Right cardiac atrium (tissue), 5 donors: ENCODE measurements around the gene BPIFB1. TPM values are rescaled to one million over a fixed set of nuclear protein-coding genes. Genes with fewer than 3 reads are reported as not detected.

ENCODE experiments used
- ATAC-seq, 2 donors: fragments of 200-7000 bp; cut with Tn5 transposase; one replicate each; pipeline versions ENCODE4 v1.8.0 to v1.9.1; 2020; ENCODE audit warnings: moderate library complexity in 2 of 2, mild to moderate bottlenecking in 1 of 2
- DNase-seq, 3 donors: peaks; one replicate each; pipeline ENCODE4 v3.0.0-alpha.2; 2020
- H3K27ac ChIP-seq: one replicate; pipeline ENCODE4 v1.5.1; 2013; ENCODE audit warnings: mild to moderate bottlenecking, low read length, control low read depth, moderate library complexity
- H3K27me3 ChIP-seq: one replicate; pipeline ENCODE4 v1.6.1; 2013; ENCODE audit not compliant: control insufficient read depth, insufficient read depth
- H3K4me1 ChIP-seq: one replicate; pipeline ENCODE4 v1.6.1; 2013; ENCODE audit warnings: low read length; ENCODE audit not compliant: control insufficient read depth, insufficient read depth
- H3K4me3 ChIP-seq: one replicate; pipeline ENCODE4 v1.5.1; 2013; ENCODE audit warnings: low read length, control low read depth
- H3K9me3 ChIP-seq: one replicate; pipeline ENCODE4 v1.6.1; 2013; ENCODE audit warnings: low read length; ENCODE audit not compliant: control insufficient read depth
- WGBS: extraction: QIAGEN DNeasy Blood & Tissue Kit; methylation state at CpG from one replicate; pipeline ENCODE4 v1.1.7; 2013; 5-methylcytosine and 5-hydroxymethylcytosine counted together
- intact Hi-C, 4 donors: fragments of 100-400 bp; cut with DNase I; formaldehyde crosslinking; loops; one replicate each; pipeline versions ENCODE4 v1.11.0 to v1.14.0; 2022 to 2023
- polyA plus RNA-seq: library from polyadenylated mRNA; stranded (reverse); fragments of 200-250 nt; gene quantifications from one replicate; pipeline ENCODE4 v1.2.3, GENCODE V29; 2013
- total RNA-seq, 4 donors: library from RNA; stranded (reverse); fragmentation: NEBNext Ultra II Directional; extraction: Animal tissue kit (Norgen Biotek cat#: 25700); gene quantifications; one replicate each; pipeline ENCODE4 v1.2.1, GENCODE V29; 2021
- donor health status: healthy with polysubstance abuse.
- donor health status: DM: no; HTN: yes; CAD: no.
- donor health status: DM: no; HTN: no; CAD: no.
- donor health status: DM: no; HTN: yes; CAD: no; lungs with severe emphysema.
- donor health status: DM: yes; HTN: yes; CAD: no.

BPIFB1 gene
- total and polyA plus RNA-seq, 5 donors = not detected

DNA sequence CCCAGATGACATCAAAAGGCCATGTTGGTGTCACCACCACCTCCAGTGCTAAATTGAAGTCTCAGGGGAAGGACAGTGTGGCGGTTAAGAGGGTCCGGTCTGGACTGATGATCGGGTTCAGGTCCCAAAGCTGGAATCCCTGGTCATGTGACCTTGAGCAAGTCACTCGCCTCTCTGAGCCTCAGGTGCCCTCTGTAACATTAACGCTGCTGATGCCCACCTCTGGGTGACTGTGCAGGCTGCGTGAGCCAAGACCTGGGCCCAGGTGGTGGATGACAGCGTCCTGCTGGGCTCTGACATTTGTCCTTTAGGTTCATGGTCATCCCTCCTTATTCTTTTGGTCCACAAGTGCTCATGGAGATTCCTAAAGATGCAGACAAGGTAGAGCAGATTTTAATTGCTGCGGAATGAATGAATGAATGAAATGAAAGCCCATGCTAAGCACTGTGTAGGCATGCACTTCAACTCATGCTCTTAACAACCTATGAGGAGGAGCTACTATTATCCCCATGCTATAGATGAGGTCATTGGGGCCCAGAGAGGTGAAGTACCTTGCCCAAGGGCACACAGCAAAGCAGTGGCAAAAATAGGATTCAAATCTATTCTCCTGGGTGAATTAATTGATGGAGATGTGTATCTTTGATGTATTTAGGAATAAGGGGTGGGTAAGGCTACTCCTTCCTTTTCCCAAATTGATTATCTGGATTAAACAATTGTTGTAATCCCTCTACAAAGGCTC lies 649 bp upstream of the BPIFB1 start:
- intact Hi-C loops = no loop called here
- no peak for ATAC-seq
- H3K9me3 ChIP-seq = no peaks in the 10 kb centered on the region
- 87% methylated on average over 8 of the region's 8 CpGs for WGBS
- H3K27ac ChIP-seq = no peak overlapping the region
- H3K4me3 ChIP-seq = no peak overlapping the region
- no peaks in the 10 kb centered on the region for H3K4me1 ChIP-seq
- no peaks in the 10 kb centered on the region for H3K27me3 ChIP-seq
- DNase-seq = no peak

DNA sequence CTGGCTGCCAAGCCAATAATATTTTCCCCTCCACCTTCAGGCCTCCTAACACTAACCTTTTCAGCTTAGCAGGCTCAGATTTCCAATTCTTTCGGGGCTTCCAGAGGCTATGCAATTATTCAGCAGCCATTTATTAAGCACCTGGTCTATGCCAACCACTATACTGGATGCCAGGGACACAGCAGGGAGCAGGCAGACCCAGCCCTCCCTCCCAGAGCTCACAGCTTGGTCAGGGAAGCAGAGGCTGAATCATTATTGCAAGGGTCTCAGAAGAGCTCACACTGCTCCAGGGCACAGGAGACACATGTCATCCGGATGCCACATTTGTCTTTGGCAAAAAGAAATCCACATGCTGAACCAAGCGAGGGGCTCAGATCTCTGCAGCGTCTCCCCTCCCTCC lies 1.3 kb downstream of the BPIFB1 start:
- WGBS = 80% methylated on average over 4 of the region's 4 CpGs
- Histone ChIP-seq H3K27ac (no peak overlapping the region), H3K27me3 (no peaks in the 10 kb centered on the region), H3K4me1 (no peaks in the 10 kb centered on the region), H3K4me3 (no peak overlapping the region), H3K9me3 (no peaks in the 10 kb centered on the region)
- intact Hi-C loops = no loop called here
- DNase-seq = no peak
- ATAC-seq = no peak

DNA sequence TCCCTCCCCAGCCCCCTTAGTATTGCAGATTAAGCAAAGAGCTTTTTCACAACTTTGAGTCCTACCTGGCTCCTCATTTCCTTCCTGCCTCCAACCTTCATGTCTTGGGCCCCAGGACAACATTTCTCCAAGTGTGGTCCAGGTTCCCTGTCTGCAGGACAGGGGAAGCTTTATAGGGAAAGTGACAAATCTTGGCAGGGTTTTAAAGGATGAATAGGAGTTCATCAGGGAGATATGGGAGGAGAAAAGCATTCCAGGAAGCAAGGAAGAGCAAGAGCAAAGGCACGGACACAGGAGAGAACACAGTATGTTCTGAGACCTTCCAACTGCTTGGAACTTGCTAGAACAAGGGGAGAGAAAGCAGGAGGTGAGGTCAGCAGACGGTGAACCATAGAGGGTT lies 1.9 kb downstream of the BPIFB1 start:
- Histone ChIP-seq H3K27me3 (no peaks in the 10 kb centered on the region), H3K4me3 (no peak overlapping the region), H3K9me3 (no peaks in the 10 kb centered on the region), H3K27ac (no peak overlapping the region), H3K4me1 (no peaks in the 10 kb centered on the region)
- intact Hi-C loops = no loop called here
- ATAC-seq (no peak), DNase-seq (no peak)
- 65% methylated on average over 2 of the region's 2 CpGs for WGBS

DNA sequence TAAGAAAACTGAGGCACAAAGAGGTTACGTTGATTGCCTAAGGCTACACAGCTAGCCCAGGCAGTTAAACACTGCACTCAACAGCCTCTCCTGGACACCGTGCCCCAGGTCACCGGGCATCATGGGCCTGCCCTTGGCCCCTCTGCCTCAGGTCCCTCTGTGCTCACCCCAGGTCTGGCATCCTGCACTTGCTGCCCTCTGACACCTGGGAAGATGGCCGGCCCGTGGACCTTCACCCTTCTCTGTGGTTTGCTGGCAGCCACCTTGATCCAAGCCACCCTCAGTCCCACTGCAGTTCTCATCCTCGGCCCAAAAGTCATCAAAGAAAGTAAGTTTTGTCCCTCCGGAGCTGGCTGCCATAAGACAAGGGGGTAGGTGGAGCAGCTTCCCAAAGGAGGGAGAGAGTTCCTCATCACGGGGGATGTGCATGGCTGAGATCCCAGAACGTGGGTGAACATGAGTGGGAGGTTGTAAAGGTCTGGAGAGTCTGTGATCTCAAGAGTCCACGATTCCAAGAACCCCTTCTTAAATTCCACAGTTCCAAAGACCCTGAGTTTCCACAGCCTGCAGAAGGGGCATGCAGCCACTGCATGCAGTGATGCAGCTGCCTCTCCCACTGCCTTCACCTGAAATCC lies 3.0 kb downstream of the BPIFB1 start:
- 66% methylated on average over 10 of the region's 10 CpGs for WGBS
- no peak overlapping the region for H3K27ac ChIP-seq
- no peak overlapping the region for H3K4me3 ChIP-seq
- no peaks in the 10 kb centered on the region for H3K27me3 ChIP-seq
- H3K4me1 ChIP-seq = no peaks in the 10 kb centered on the region
- intact Hi-C loops = no loop called here
- no peaks in the 10 kb centered on the region for H3K9me3 ChIP-seq
- DNase-seq (no peak), ATAC-seq (no peak)

DNA sequence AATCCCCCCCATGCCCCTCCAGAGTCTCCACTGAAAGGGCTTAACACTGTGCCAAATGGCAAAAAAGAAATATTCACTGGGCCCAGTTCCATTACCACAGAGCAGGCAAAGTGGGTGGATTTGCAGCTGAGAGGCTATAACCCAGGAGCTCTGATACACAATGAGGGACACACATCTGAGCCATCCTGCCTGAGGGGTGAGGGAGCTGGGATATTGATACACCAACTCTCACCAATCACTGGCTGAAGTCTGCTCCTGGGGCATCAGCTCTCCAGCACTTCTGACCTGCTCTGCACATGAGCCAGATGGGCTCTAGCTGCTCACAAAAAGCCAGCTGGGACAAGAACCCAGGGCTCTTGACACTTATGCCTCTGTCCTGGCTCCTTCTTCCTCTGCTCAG lies 4.9 kb downstream of the BPIFB1 start:
- Histone ChIP-seq H3K4me3 (no peak overlapping the region), H3K9me3 (no peaks in the 10 kb centered on the region), H3K27me3 (no peaks in the 10 kb centered on the region), H3K4me1 (no peaks in the 10 kb centered on the region), H3K27ac (no peak overlapping the region)
- ATAC-seq = no peak
- intact Hi-C loops = no loop called here
- no peak for DNase-seq

DNA sequence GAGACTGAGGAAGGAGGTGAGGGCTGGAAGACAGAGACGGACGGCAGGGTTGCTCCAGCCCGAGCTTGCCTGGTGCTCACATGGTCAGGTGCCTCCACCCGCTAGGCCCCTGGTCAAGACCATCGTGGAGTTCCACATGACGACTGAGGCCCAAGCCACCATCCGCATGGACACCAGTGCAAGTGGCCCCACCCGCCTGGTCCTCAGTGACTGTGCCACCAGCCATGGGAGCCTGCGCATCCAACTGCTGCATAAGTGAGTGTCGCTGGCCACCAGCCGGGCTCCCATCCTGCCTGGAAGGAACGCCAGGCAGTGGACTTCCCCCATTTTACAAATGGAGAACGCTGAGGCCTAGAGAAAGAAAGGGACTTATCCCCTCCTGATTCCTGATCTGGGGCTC lies 7.8 kb downstream of the BPIFB1 start:
- WGBS = 93% methylated on average over 13 of the region's 13 CpGs
- DNase-seq (no peak), ATAC-seq (no peak)
- Histone ChIP-seq H3K4me1 (no peaks in the 10 kb centered on the region), H3K27ac (no peak overlapping the region), H3K27me3 (no peaks in the 10 kb centered on the region), H3K9me3 (no peaks in the 10 kb centered on the region), H3K4me3 (no peak overlapping the region)
- intact Hi-C loops = loop anchor here (10.0 kb wide), 4 partner anchors 196 to 506 kb away; no protein-coding TSS in a partner anchor

DNA sequence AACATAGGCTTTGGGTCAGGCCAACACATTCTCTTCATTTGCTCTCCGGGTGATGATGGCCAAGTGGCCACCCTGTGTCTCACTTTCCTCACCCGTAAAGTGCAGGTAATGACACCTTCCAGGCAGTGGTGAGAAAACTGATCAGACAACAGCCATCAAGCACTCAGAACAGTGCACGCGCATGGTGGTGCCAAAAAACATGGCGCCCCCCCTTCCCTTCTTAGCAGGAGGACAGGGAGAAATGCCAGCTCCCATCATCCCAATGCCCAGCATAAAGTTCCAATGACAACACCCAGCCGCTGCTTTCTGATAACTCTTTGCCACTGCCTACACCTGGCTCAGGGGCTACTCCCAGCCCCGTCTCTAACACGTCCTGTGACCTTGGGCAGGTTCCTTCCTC lies 8.4 kb downstream of the BPIFB1 start:
- no peak for ATAC-seq
- no peaks in the 10 kb centered on the region for H3K4me1 ChIP-seq
- WGBS = 79% methylated on average over 8 of the region's 8 CpGs
- intact Hi-C loops = loop anchor here (10.0 kb wide), 4 partner anchors 197 to 507 kb away; no protein-coding TSS in a partner anchor
- no peak for DNase-seq
- no peak overlapping the region for H3K27ac ChIP-seq
- no peaks in the 10 kb centered on the region for H3K27me3 ChIP-seq
- no peaks in the 10 kb centered on the region for H3K9me3 ChIP-seq
- no peak overlapping the region for H3K4me3 ChIP-seq

DNA sequence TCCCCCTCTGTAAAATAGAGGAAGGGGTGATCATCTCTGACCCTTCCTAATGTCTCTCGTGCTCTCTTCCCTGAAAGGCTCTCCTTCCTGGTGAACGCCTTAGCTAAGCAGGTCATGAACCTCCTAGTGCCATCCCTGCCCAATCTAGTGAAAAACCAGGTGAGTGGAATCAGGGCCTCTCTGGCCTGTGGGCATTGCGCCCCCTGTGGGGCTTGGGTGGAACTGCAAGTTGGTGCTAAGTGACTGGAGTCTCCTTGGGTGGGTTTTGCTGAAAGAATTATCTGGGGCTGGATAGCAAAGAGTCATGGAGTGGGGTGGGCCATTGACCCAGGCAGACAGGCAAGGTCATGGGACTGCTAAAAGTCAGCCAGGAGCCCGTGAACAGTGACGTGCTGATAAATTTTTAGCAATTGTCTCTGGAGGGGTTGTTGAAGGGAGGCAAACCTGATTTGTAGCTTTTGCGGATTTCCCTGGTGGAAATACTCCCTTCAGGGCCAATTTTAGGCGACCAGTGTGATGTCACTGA lies 8.9 kb downstream of the BPIFB1 start:
- H3K9me3 ChIP-seq = no peaks in the 10 kb centered on the region
- H3K4me1 ChIP-seq = no peaks in the 10 kb centered on the region
- no peak overlapping the region for H3K27ac ChIP-seq
- DNase-seq = peak in 1 of 3 donors; percentile 63
- intact Hi-C loops = loop anchor here (10.0 kb wide), 4 partner anchors 197 to 507 kb away; no protein-coding TSS in a partner anchor
- H3K27me3 ChIP-seq = no peaks in the 10 kb centered on the region
- WGBS = 33% methylated on average over 7 of the region's 7 CpGs
- no peak overlapping the region for H3K4me3 ChIP-seq
- ATAC-seq = no peak

DNA sequence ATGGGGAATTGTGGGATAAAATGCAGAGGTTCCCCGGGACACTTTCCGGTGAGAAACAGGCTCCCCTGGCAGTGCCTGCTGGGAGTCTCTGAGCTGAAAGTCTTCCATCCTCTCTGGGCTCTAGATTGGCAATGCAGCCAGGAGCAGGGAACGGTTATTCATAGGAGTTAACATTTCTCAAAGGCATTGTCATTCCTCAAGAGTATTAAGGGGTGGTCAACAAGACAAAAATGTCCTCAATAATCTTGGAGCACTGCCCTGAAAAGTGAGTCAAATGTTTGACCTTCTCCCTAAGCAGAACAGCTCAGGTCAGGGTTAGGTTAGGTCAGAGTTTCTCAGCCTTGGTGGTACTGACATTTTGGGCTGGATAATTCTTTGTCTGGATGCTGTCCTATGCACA lies 13.2 kb downstream of the BPIFB1 start:
- WGBS = 59% methylated on average over 3 of the region's 3 CpGs
- Histone ChIP-seq H3K27me3 (no peaks in the 10 kb centered on the region), H3K4me1 (no peaks in the 10 kb centered on the region), H3K27ac (no peak overlapping the region), H3K4me3 (no peak overlapping the region), H3K9me3 (no peaks in the 10 kb centered on the region)
- DNase-seq = no peak
- ATAC-seq = no peak
- intact Hi-C loops = loop anchor here (5.0 to 10.0 kb wide), 5 partner anchors 201 to 511 kb away; no protein-coding TSS in a partner anchor

DNA sequence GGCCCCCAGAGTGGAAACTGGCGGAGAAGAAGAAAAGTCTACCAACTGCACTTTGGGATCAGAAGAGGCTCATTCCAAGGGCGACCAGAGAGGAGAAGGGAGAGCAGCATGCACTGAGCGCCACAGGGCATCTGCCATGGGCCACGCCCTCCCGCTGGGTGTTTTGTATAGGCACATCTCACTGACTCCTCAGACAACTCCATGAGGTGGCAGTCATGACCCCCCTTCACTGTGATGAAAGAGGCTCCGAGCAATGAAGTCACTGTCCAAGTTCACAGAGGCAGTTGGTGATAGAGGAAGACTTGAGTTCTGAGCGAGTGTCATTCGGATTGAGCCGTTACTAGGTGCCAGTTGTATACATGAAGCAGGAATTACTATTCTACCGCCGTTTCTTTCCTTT lies 15.4 kb downstream of the BPIFB1 start:
- ATAC-seq (peak; percentile 29 to 36), DNase-seq (no peak)
- intact Hi-C loops = loop anchor here (5.0 to 10.0 kb wide), 5 partner anchors 204 to 514 kb away; no protein-coding TSS in a partner anchor
- no peak overlapping the region for H3K27ac ChIP-seq
- H3K4me1 ChIP-seq = no peaks in the 10 kb centered on the region
- no peaks in the 10 kb centered on the region for H3K27me3 ChIP-seq
- H3K9me3 ChIP-seq = no peaks in the 10 kb centered on the region
- no peak overlapping the region for H3K4me3 ChIP-seq
- 74% methylated on average over 11 of the region's 11 CpGs for WGBS

DNA sequence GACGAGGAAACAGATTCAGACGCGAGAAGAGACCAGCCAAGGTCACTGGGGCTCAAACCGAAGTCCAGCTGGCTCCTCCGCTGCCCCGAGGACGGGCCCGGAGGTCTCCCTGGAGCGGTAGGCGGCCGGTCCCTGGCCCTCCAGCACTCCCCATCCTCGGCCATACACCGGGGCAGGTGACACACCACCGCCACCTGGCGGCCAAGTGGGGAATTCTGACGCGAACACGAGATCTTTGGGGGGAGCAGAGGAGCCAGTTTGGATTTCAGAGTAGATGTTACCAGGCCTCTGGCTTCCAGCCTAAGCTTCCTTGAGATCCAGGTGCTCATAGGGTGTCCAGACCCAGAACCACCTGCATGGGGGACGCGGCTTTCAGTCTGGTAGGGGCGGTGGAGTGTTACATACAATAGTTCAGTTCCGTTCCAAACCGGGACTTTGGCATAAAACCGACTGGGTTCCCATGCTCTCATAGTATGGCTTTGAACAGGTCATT lies 16.1 kb downstream of the BPIFB1 start:
- 14% methylated on average over 24 of the region's 24 CpGs for WGBS
- DNase-seq (peak; percentile 66 to 86 (median 86)), ATAC-seq (peak; percentile 68 to 82)
- Histone ChIP-seq H3K27me3 (no peaks in the 10 kb centered on the region), H3K4me1 (no peaks in the 10 kb centered on the region), H3K27ac (no peak overlapping the region), H3K9me3 (no peaks in the 10 kb centered on the region), H3K4me3 (no peak overlapping the region)
- intact Hi-C loops = loop anchor here (5.0 to 10.0 kb wide), 5 partner anchors 204 to 514 kb away; no protein-coding TSS in a partner anchor
